WERI-Rb-1 (cell line): ENCODE results near the gene FAM76B.

Source experiments
- DNase-seq: peaks from one replicate; pipeline ENCODE4 v3.0.0-alpha.2; 2020
- H3K27ac ChIP-seq: fragments of 250-450 bp; sonication (Bioruptor Pico); 2 replicates; pipeline ENCODE4 v1.5.1; 2020; ENCODE audit warnings: mild to moderate bottlenecking, moderate library complexity
- H3K27me3 ChIP-seq: fragments of 250-450 bp; sonication (Bioruptor Pico); 2 replicates; pipeline ENCODE4 v1.5.1; 2021; ENCODE audit warnings: mild to moderate bottlenecking, low read depth, moderate library complexity; ENCODE audit not compliant: insufficient read depth, severe bottlenecking
- H3K36me3 ChIP-seq: fragments of 250-450 bp; sonication (Bioruptor Pico); 2 replicates; pipeline ENCODE4 v1.5.1; 2020; ENCODE audit warnings: mild to moderate bottlenecking, moderate library complexity
- H3K4me3 ChIP-seq: 2 replicates; pipeline ENCODE4 v1.5.1; 2011; ENCODE audit warnings: low read depth, mild to moderate bottlenecking, control low read depth, low read length
- H3K9me3 ChIP-seq: fragments of 250-450 bp; sonication (Bioruptor Pico); 2 replicates; pipeline ENCODE4 v1.5.1; 2021; ENCODE audit warnings: mild to moderate bottlenecking, moderate library complexity; ENCODE audit not compliant: severe bottlenecking
- TF ChIP-seq, protein P1 (sequence below): IDR thresholded peaks from 2 replicates; pipeline ENCODE4 v1.5.1; 2011; ENCODE audit warnings: low read depth, mild to moderate bottlenecking, control low read depth, inconsistent platforms, low read length

FAM76B gene

DNA sequence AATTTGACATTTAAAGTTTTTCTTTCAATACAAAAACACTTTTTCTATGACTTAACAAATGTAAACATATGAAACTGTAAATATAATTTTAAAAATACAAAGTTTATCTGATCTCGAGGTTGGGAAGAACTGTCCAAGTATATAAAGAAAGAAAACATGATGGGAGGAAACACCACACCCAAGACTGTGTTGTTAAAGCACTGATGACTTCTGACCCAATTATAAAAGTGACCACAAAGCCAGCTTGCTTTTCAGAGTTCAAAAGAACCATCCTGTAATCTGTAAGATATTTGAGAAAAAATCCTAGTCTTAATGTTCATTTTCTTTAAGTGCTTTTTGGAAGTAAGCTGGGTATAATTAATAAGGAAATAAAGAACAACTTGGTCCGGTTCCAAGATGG lies 16.3 kb upstream of the FAM76B start:
- H3K4me3 ChIP-seq: no peak overlapping the region
- H3K27ac ChIP-seq: no peak overlapping the region
- TF ChIP-seq, protein P1, sequence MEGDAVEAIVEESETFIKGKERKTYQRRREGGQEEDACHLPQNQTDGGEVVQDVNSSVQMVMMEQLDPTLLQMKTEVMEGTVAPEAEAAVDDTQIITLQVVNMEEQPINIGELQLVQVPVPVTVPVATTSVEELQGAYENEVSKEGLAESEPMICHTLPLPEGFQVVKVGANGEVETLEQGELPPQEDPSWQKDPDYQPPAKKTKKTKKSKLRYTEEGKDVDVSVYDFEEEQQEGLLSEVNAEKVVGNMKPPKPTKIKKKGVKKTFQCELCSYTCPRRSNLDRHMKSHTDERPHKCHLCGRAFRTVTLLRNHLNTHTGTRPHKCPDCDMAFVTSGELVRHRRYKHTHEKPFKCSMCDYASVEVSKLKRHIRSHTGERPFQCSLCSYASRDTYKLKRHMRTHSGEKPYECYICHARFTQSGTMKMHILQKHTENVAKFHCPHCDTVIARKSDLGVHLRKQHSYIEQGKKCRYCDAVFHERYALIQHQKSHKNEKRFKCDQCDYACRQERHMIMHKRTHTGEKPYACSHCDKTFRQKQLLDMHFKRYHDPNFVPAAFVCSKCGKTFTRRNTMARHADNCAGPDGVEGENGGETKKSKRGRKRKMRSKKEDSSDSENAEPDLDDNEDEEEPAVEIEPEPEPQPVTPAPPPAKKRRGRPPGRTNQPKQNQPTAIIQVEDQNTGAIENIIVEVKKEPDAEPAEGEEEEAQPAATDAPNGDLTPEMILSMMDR: no peak
- peaks cover 2% of the 10 kb centered on the region for H3K9me3 ChIP-seq
- no peaks in the 10 kb centered on the region for H3K27me3 ChIP-seq
- DNase-seq: no peak
- H3K36me3 ChIP-seq: peaks cover 44% of the 10 kb centered on the region

DNA sequence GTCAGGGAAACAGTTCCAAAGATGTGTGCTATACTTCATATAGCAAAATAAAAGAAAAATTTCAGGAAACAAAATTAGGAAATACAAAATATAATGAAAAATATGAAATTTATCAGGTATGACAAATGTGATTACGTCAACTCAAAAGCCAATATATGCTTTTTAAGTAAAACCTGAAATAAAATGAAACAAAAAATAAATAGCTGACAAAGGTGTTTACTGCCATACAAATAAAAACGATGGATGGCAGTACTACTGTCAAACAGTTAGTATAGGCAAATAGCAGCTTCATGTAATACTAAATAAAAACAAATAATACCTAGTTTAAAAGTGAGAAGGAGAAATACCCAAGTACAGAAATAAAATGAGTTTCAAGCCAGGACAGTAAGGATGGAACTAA lies 14.4 kb upstream of the FAM76B start:
- TF ChIP-seq, protein P1: no peak
- Histone ChIP-seq H3K36me3 (peaks cover 60% of the 10 kb centered on the region), H3K27me3 (no peaks in the 10 kb centered on the region), H3K4me3 (no peak overlapping the region), H3K27ac (no peak overlapping the region), H3K9me3 (peaks cover 2% of the 10 kb centered on the region)
- no peak for DNase-seq

DNA sequence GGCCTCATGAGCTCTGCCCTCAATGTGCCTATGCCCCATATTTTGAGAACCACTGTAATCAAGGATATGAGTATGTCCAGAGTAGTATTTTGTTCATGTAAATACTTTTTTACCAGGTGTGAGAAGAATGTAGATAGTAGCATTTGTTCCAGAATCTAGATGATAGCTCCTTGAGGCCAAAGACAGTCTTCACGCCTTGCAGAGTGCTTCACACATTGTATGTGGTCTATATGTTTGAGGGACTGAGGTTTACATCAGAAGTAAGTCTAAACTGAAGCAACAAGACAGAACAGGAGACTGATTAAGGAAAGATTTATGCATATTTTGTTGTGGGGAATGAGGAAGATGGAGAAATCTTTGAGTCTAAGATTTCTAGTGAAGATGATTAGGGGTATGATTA lies 13.2 kb upstream of the FAM76B start:
- Histone ChIP-seq H3K27ac (no peak overlapping the region), H3K9me3 (peaks cover 2% of the 10 kb centered on the region), H3K4me3 (no peak overlapping the region), H3K27me3 (no peaks in the 10 kb centered on the region), H3K36me3 (peaks cover 60% of the 10 kb centered on the region)
- TF ChIP-seq, protein P1: no peak
- DNase-seq: no peak

DNA sequence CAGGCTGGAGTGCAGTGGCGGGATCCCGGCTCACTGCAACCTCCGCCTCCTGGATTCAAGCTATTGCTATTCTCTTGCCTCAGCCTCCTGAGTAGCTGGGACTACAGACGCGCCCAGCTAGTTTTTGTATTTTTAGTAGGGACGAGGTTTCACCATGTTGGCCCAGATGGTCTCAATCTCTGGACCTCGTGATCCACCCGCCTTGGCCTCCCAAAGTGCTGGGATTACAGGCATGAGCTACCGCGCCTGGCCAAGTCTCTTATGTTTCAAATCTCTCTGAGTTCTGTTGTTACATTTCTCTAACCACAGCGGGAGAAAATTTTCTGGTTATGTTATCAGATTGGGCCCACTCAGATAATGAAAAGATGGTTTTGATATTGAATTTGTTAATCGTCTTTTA lies 10.9 kb upstream of the FAM76B start:
- H3K27me3 ChIP-seq: no peaks in the 10 kb centered on the region
- no peaks in the 10 kb centered on the region for H3K9me3 ChIP-seq
- H3K27ac ChIP-seq: no peak overlapping the region
- TF ChIP-seq, protein P1: no peak
- H3K4me3 ChIP-seq: no peak overlapping the region
- H3K36me3 ChIP-seq: peaks cover 42% of the 10 kb centered on the region
- DNase-seq: no peak

DNA sequence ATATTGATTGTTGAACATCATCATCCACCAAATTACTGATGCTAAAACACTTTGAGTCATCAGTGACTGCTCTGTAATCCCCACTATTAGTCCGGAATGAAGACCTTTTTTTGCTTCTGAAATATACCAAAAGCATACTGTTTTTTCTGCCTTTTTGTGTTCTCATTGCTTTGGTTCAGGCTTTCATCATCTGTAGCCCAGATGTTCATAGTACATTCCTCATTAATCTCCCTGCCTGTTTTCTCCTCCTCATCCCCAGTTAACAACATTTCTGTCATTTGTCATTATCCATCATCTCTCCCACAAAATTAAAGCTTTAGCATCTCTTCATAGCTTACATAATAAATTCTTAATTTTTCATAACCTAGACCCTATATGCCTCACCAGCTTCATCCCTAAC lies 10.0 kb upstream of the FAM76B start:
- Histone ChIP-seq H3K27me3 (no peaks in the 10 kb centered on the region), H3K4me3 (no peak overlapping the region), H3K9me3 (no peaks in the 10 kb centered on the region), H3K27ac (no peak overlapping the region), H3K36me3 (peaks cover 35% of the 10 kb centered on the region)
- TF ChIP-seq, protein P1: no peak
- no peak for DNase-seq

DNA sequence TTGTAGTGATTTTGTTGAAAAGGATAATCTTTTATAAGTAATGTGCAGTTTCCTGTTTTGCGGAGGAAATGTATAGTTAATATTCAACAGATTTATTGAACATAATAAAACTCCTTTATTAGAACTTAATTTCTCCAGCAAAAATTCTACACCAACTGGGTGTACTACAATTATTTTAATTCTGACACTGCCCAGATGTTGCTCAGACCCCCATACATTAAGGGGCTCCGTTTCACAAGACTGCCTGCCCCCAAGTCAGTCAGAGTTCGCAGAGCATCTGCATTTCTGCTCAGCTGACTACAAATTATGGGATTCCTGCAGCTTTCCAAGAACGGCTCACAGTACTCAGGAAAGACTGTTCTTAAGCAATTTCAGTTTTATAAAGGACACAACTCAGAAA lies 6.9 kb upstream of the FAM76B start:
- peaks cover 19% of the 10 kb centered on the region for H3K36me3 ChIP-seq
- TF ChIP-seq, protein P1: no peak
- no peak for DNase-seq
- no peak overlapping the region for H3K27ac ChIP-seq
- no peaks in the 10 kb centered on the region for H3K9me3 ChIP-seq
- H3K4me3 ChIP-seq: no peak overlapping the region
- no peaks in the 10 kb centered on the region for H3K27me3 ChIP-seq
